ENCODE results near the gene EDIL3. TPM values are rescaled to one million over a fixed set of nuclear protein-coding genes. Genes with fewer than 3 reads are reported as not detected.

The EDIL3 gene
- total RNA-seq, 1 experiment from 2014 or later = 0.32 TPM

DNA sequence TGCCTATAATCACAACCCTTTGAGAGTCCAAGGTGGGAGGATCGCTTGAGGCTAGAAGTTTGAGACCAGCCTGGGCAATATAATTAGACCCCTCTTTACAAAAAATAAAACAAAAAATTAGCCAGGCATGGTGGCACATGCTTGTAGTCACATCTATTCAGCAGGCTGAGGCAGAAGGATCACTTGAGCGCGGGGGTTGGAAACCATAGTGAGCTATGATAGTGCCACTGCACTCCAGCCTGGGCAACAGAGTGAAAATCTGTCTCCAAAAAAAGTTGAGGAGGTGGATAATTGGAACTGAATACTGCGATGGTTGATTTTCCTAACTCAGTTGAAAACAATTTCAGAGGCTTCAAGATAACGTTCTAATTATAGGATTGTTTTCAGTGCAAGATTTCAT is 52.6 kb downstream of the EDIL3 start:
- BruUV-seq (replicated peaks) = no TSS peak
- H3K9ac ChIP-seq (ENCODE audit: low read length) = no peak overlapping the region
- H3K27ac ChIP-seq (ENCODE audit: low read depth, low read length) = no peak overlapping the region
- H3K36me3 ChIP-seq (ENCODE audit: control insufficient read depth in 1 of 2, insufficient read depth in 2 of 2, low read length in 2 of 2) = no peaks in the 10 kb centered on the region
- no peak overlapping the region for H3K4me3 ChIP-seq (replicated peaks in 1 of 2; ENCODE audit: low read depth in 1 of 2, low read length in 2 of 2)
- no peaks in the 10 kb centered on the region for H4K20me1 ChIP-seq (ENCODE audit: insufficient read depth)
- H3K4me2 ChIP-seq (ENCODE audit: low read length) = no peak overlapping the region
- H2AFZ ChIP-seq (ENCODE audit: low read depth, low read length, poor library complexity, severe bottlenecking) = no peak overlapping the region
- no peaks in the 10 kb centered on the region for H3K4me1 ChIP-seq (ENCODE audit: control insufficient read depth in 1 of 2, insufficient read depth in 2 of 2, low read length in 2 of 2)
- intact Hi-C loops (cut with micrococcal nuclease) = no loop called here
- TF ChIP-seq, protein P1, sequence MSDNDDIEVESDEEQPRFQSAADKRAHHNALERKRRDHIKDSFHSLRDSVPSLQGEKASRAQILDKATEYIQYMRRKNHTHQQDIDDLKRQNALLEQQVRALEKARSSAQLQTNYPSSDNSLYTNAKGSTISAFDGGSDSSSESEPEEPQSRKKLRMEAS (IDR thresholded peaks at IDR 0.05) = no peak
- TF ChIP-seq ELF1 (IDR thresholded peaks at IDR 0.05; ENCODE audit: borderline replicate concordance, low read depth) (no peak), CBX3 (IDR thresholded peaks at IDR 0.05; ENCODE audit: low read depth) (no peak), TCF7L2 (IDR thresholded peaks at IDR 0.05; ENCODE audit: borderline replicate concordance, extremely low read depth, insufficient read depth, insufficient read length) (no peak), EZH2 (IDR thresholded peaks at IDR 0.05) (no peak), RAD21 (IDR thresholded peaks at IDR 0.05; ENCODE audit: low read depth) (no peak), CEBPB (IDR thresholded peaks at IDR 0.05; ENCODE audit: low read depth) (no peak), JUND (IDR thresholded peaks at IDR 0.05) (no peak), SRF (IDR thresholded peaks at IDR 0.05; ENCODE audit: low read depth) (no peak)
- TF ChIP-seq, protein P2, sequence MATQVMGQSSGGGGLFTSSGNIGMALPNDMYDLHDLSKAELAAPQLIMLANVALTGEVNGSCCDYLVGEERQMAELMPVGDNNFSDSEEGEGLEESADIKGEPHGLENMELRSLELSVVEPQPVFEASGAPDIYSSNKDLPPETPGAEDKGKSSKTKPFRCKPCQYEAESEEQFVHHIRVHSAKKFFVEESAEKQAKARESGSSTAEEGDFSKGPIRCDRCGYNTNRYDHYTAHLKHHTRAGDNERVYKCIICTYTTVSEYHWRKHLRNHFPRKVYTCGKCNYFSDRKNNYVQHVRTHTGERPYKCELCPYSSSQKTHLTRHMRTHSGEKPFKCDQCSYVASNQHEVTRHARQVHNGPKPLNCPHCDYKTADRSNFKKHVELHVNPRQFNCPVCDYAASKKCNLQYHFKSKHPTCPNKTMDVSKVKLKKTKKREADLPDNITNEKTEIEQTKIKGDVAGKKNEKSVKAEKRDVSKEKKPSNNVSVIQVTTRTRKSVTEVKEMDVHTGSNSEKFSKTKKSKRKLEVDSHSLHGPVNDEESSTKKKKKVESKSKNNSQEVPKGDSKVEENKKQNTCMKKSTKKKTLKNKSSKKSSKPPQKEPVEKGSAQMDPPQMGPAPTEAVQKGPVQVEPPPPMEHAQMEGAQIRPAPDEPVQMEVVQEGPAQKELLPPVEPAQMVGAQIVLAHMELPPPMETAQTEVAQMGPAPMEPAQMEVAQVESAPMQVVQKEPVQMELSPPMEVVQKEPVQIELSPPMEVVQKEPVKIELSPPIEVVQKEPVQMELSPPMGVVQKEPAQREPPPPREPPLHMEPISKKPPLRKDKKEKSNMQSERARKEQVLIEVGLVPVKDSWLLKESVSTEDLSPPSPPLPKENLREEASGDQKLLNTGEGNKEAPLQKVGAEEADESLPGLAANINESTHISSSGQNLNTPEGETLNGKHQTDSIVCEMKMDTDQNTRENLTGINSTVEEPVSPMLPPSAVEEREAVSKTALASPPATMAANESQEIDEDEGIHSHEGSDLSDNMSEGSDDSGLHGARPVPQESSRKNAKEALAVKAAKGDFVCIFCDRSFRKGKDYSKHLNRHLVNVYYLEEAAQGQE (IDR thresholded peaks at IDR 0.05; ENCODE audit: low read depth) = no peak
- TF ChIP-seq, protein P3, sequence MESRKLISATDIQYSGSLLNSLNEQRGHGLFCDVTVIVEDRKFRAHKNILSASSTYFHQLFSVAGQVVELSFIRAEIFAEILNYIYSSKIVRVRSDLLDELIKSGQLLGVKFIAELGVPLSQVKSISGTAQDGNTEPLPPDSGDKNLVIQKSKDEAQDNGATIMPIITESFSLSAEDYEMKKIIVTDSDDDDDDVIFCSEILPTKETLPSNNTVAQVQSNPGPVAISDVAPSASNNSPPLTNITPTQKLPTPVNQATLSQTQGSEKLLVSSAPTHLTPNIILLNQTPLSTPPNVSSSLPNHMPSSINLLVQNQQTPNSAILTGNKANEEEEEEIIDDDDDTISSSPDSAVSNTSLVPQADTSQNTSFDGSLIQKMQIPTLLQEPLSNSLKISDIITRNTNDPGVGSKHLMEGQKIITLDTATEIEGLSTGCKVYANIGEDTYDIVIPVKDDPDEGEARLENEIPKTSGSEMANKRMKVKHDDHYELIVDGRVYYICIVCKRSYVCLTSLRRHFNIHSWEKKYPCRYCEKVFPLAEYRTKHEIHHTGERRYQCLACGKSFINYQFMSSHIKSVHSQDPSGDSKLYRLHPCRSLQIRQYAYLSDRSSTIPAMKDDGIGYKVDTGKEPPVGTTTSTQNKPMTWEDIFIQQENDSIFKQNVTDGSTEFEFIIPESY (IDR thresholded peaks at IDR 0.05; ENCODE audit: extremely low read depth, insufficient replicate concordance, low read length) = no peak
- H3K27me3 ChIP-seq (ENCODE audit: insufficient read depth, low read length) = no peaks in the 10 kb centered on the region
- ChIA-PET CTCF (no interaction called here), RAD21 (ENCODE audit: low non-redundant PET in 1 of 2, low total read pairs in 2 of 2, uncharacterized antibody in 2 of 2, unreplicated experiment in 2 of 2) (no interaction called here), POLR2A (no interaction called here)
- H3K9me2 ChIP-seq (ENCODE audit: insufficient read depth) = no peaks in the 10 kb centered on the region
- DNase-seq (ENCODE audit: low read depth, low spot score) = no peak
- H3K79me2 ChIP-seq (ENCODE audit: insufficient read depth, low read length) = no peaks in the 10 kb centered on the region
- no peaks in the 10 kb centered on the region for H3K9me3 ChIP-seq (ENCODE audit: control insufficient read depth in 1 of 2, insufficient read depth in 1 of 2, low read depth in 1 of 2, low read length in 2 of 2)
- no peak for ATAC-seq

Measured in HCT116 (cell line).